Anterior cingulate cortex (tissue), 58 donors: ENCODE data around the gene OR8A1.
A peak's percentile ranks its signal among the peaks of the same experiment; 100 is the strongest.
"Not testable (repeated sequence)": the region's sequence is repeated elsewhere in the genome, so short reads cannot be mapped to it uniquely, and the experiment has no call there.

Source experiments
- DNase-seq, 58 donors: peaks; one replicate each; lab custom pipeline; 2025; lab: John Stamatoyannopoulos, UW

OR8A1 gene

DNA sequence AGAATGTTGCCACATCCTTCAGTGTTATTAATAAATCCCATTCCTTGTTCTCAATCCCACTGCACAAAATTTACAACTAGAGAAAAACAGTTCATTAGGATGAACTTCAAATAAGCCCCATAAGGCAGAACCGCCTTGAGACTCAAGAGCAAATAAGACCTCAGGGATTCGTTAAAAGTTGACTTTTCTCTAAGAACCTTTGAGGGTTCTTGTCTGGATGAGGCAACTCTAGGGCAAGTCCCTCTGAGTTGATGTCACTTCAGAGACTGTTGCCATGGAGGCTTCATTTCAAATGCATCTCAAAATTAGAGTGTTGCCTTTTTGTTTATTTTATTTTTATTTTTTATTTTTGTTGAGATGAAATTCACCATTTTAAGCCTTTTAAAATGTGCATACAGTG is 21.6 kb downstream of the OR8A1 start:
- no peak for DNase-seq

DNA sequence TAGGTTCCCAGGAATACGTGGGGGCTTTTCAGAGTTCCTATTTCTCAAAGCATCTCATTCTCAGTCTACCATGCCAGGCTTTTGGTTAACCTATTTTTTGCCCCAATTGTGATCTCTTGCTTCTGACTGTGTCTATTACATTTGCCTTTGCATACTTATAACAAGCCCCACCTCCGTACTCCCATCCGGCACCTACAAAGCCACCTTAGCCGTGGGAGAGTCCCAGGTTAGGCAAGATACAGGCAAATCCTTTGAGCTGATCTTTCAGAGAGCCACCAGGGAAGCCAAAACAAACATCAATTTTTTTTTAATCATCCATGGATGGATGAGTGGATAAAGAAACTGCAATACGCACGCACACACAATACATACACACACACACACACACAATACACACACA is 22.8 kb downstream of the OR8A1 start:
- DNase-seq, result no peak

DNA sequence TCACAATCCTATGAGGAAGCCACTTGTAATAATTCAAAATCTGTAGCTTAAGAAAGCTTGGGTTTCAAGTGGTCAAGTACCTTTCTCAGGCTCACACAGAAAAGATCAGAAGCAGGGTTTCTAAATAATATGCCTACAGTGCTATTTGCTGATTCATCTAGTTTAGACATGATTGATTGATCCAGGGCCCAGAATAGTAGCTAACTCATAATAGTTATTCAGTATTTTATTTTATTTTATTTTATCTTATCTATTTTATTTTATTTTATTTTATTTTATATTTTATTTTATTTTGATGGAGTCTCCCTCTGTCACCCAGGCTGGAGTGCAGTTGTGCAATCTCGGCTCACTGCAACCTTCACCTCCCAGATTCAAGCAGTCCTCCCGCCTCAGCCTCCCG is 25.5 kb downstream of the OR8A1 start:
- no peak for DNase-seq

DNA sequence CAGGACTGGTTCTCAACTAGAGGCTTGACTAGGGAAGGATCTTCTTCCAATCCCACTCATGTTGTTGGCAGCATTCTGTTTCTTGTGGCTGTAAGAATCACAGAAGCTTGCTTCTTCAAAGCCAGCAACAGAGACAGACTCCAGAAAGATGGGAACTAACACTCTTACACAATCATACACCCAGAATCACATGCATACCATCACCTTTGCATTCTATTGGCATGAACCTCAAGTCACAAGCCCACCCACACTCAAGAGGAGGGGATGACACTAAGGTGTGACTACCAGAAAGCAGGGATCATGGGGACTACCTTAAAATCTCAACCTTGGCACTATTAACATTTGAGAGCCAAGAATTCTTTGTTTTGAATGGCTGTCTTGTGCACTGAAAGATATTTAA is 27.8 kb downstream of the OR8A1 start:
- DNase-seq, result no peak

DNA sequence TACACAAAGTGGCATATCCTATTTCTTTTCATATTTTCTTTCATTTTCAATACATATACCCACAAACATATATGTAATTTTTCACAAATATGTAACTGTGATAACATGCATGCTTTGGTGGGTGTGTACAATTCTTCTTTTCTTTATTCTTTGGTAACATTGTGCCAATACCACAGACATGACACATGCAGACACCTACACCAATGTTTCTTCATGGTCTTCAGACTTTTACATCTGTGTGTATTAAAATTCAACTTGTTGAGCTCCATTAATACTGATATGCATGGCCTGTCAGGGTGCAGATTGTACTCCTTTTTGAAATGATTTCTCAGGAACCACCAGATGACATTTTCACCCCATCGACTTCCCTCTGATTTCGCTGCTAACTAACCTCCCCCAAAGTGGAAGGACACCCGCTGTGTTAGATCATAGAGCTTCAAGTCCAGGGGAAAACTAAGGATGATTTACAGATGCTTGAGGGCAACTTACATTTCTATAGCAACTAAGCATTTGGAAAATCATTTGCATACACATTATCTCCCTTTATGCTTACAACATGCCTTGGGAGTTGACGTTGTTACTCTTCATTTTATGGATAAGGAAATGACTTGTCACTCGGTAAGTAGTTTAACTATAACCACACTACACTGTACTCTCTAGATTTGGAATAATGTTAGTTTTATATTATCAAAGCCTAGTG is 31.0 kb downstream of the OR8A1 start:
- DNase-seq, result no peak

DNA sequence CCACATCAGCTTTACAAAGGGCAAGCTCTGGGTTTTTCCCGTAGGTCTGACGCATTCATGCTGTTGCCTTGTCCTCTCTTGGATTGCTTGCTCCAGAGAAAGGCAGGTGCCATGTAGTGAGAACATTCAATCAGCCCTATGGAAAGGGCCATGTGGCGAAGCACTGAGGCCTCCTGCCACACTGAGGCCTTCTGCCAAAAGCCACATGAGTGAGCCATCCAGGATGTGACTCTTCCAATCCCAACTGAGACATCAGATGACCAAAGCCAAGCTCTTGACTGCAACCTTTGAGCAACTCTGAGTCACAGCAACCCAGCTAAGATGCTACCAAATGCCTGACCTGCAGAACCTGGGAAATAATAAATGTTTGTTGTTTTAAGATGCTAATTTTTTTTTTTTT is 32.4 kb downstream of the OR8A1 start:
- DNase-seq, result no peak

DNA sequence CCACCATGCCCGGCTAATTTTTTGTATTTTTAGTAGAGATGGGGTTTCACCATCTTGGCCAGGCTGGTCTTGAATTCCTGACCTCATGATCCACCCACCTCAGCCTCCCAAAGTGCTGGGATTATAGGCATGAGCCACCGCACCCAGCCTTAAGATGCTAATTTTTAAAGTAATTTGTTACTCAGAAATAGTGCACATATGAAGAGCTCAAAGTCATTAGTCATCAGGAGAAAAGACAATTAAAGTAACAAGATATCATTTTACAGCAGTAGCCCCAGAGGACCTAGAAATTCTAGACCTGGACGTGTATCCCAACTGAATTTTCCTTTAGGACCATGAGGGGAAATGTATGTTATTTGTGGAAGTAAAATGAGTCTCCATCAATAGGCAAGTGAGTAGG is 32.9 kb downstream of the OR8A1 start:
- not testable (repeated sequence) for DNase-seq

DNA sequence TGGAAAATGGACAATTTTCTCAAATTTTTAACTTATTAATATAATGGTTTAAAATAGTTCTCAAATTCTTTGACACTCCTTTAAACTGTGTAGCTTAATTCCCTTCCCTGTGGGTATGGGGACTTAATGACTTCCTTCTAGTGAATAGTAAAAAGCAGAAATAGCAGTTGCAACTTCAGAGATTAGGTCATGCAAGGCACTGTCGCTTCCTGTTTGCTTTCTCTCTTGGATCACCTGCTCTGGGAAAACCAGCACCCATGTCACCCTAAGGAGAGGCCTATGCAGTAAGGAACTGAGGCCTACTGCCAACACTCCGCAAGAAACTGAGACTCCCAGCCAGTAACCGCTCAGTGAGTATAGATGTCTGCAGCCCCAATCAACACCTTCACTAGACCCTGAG is 35.9 kb downstream of the OR8A1 start:
- DNase-seq, result peak in 2 of 58 donors; percentile 1 to 2

DNA sequence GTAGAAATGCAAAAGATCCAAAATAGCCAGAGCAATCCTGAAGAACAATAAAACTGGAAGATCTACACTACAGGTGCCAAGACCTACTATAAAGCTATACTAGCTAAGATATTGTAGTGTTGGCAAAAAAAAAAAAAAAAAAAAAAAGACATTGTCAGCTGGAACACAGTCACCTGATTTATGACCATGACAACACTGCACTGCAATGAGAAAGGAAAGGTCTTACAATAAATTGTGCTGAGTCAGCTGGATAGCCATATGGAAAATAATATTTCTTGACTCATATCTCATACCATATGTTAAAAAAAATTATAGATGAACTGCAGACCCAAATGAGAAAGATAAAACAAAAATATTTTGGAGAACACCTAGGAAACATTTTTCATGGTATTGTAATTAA is 38.4 kb downstream of the OR8A1 start:
- DNase-seq, result no peak

DNA sequence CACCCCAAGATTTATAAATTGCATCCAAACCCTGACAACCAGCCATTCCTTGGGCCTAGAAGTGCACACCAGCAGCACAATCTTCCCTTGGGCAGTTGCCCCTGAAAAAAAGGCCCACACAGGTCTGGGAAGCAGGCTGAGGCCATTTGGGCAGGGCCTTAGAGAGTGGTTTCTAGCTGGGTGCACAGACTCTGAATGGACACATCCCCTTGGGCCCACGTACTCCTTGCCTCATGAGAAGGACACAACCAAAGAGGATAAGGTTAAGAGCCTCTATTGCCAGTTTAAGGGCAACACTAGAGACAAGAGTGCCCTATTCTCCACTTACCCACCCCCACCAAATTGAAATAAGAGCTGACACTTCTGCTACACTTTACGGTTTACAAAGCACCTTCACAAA is 40.5 kb downstream of the OR8A1 start:
- DNase-seq, result no peak

DNA sequence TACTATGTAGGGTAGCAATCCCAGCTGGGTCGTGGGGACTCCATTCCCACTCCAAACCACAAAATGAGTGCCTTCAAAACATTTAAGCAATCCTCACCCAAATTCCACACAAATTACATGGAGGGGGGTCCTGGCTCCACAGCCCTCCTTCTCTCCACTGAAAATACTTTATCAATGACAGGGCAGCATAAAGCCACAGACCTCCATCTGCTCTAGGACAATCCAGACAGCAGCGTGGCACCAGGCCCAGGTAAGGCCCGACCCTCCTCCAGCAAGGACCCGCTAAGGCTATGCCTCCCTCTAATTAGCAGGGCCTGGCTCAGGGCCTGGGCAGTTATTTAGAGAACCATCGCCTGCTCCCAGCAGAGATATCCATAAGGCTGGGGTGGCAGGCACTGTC is 41.3 kb downstream of the OR8A1 start, which contains the start of gene PANX3:
PANX3 (plus strand) TSS at position 365 of the 400 bp plus-strand sequence. CDS start 129 bp downstream, outside the sequence.
- DNase-seq, result no peak

DNA sequence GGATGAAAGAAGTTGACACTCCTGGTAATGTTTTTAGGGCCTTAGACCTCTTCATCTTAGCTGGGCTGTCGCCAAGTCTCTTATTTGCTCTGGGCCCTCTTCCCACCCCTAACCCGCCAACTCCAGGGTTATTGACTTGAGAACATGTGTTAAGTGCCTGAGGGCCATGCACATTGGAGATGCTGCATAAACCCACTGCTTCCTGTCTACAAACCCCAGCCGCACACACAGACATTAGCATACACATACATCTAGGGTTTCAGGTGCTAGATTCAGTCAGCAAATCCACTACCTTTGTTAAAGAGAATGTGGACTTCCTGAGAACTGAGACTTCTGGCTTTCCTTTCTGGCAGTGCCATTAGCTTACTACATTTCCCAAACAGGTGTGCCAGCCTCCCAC is 42.2 kb downstream of the OR8A1 start:
- DNase-seq, result no peak

DNA sequence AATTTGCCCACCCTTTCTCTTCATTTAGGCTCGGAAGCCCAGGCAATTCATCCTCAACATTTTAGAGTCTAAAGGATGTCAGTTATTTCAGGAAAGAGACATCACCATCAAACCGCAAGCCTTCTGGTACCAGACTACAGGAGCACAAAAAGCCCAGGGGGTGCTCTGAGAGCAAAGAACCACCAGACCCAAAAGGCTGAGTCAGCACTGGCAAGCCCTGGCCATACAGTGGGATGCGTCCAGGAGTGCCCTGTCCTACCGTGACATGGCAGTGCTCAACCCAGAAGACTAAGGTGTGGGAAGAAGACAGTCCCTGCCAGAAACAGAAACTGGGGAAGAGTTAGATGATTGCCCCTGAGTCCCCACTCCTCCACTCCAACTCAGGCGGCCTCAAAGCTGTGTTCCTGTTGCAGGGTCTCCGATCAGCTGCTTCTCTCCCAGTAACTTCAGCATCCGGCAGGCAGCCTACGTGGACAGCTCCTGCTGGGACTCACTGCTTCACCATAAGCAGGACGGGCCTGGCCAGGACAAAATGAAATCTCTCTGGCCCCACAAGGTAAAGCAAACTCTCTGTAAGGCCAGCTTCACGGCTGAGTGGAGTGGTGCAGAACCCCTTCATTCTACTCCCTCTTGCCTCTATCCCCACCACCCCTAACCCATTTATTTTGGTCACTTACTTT is 42.9 kb downstream of the OR8A1 start:
- DNase-seq, result no peak

DNA sequence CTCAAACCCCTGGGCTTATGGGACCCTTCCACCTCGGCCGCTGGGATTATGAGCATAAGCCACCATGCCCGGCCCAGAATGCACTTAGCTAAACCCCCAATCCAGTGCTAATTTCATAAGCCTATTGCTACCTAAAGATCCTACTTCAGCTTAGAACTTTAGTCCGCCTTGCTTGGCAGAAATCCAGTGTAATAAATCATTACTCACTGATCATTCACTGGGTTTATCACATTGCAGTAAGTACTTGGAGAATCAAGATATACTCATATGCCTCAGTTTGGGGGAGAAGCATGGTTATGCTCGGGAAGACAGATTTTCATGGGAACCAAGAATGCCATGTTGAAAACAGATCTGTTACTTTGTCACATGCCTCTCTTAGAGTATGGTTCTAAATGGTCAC is 49.1 kb downstream of the OR8A1 start:
- no peak for DNase-seq
